Measurements from ENCODE around the gene HIGD2A.
A peak's percentile ranks its signal among the peaks of the same experiment; 100 is the strongest.

HIGD2A gene

GRCh38 chr5:176413709-176414191 lies 25.2 kb downstream of the HIGD2A start:
- in situ Hi-C loops (cut with HindIII; ENCODE audit: low pct_ligation_motif_present, low sequenced_read_pairs) = no loop called here
- no peaks in the 10 kb centered on the region for H3K36me3 ChIP-seq (replicated peaks)
- no peak for TF ChIP-seq CTCF (IDR thresholded peaks at IDR 0.05; ENCODE audit: low read depth, low read length, missing control alignments)

GRCh38 chr5:176414704-176415103 lies 26.2 kb downstream of the HIGD2A start:
- in situ Hi-C loops (cut with HindIII; ENCODE audit: low pct_ligation_motif_present, low sequenced_read_pairs) = no loop called here
- no peak overlapping the region for H3K27ac ChIP-seq
- DNase-seq = no peak

More at GRCh38 chr5:176413709-176414191, 25.2 kb downstream of the HIGD2A start:
- DNase-seq = no peak
- Histone ChIP-seq H3K27ac (no peak overlapping the region), H3K4me3 (ENCODE audit: low read depth, low read length) (no peak overlapping the region), H3K27me3 (replicated peaks) (no peaks in the 10 kb centered on the region)

DNA sequence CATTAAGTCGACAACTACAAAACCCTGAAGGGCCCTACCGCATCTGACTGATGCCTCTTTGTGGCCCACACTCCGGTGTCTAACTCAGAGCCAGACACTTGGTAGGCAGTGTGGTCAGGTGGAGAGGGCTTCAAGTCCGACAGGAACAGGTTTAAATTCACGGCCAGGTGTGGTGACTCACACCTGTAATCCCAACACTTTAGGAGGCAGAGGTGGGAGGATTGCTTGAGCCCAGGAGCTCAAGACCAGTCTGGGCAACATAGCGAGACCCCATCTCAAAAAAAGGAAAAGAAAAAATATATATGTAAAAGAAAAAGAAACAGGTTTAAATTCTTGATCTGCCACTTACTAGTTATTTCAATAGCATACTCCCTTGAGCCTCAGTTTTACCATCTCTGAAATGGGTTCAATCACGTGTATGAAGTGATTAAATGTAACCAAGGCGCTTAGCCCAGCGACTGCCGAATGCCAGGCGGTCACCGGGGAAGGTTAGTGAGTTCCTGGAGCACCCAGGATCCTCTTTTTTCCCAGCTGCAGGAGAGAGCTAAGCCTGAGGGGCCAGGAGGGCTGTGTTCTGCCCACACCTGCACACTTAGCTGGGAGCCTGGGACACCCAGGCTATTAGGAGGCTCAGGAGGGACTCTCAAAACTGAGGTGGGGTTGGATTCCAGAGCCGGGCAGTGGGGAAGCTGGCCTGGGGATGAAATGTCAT lies 26.8 kb downstream of the HIGD2A start:
- Histone ChIP-seq H3K36me3 (replicated peaks) (no peaks in the 10 kb centered on the region), H3K27ac (no peak overlapping the region), H3K27me3 (replicated peaks) (no peaks in the 10 kb centered on the region), H3K4me3 (ENCODE audit: low read depth, low read length) (peak overlapping the region; percentile 73)
- no peak for DNase-seq
- TF ChIP-seq CTCF (IDR thresholded peaks at IDR 0.05; ENCODE audit: low read depth, low read length, missing control alignments) = no peak
- in situ Hi-C loops (cut with HindIII; ENCODE audit: low pct_ligation_motif_present, low sequenced_read_pairs) = no loop called here

More at GRCh38 chr5:176414704-176415103, 26.2 kb downstream of the HIGD2A start:
- no peak for TF ChIP-seq CTCF (IDR thresholded peaks at IDR 0.05; ENCODE audit: low read depth, low read length, missing control alignments)
- Histone ChIP-seq H3K4me3 (ENCODE audit: low read depth, low read length) (no peak overlapping the region), H3K36me3 (replicated peaks) (no peaks in the 10 kb centered on the region), H3K27me3 (replicated peaks) (no peaks in the 10 kb centered on the region)

DNA sequence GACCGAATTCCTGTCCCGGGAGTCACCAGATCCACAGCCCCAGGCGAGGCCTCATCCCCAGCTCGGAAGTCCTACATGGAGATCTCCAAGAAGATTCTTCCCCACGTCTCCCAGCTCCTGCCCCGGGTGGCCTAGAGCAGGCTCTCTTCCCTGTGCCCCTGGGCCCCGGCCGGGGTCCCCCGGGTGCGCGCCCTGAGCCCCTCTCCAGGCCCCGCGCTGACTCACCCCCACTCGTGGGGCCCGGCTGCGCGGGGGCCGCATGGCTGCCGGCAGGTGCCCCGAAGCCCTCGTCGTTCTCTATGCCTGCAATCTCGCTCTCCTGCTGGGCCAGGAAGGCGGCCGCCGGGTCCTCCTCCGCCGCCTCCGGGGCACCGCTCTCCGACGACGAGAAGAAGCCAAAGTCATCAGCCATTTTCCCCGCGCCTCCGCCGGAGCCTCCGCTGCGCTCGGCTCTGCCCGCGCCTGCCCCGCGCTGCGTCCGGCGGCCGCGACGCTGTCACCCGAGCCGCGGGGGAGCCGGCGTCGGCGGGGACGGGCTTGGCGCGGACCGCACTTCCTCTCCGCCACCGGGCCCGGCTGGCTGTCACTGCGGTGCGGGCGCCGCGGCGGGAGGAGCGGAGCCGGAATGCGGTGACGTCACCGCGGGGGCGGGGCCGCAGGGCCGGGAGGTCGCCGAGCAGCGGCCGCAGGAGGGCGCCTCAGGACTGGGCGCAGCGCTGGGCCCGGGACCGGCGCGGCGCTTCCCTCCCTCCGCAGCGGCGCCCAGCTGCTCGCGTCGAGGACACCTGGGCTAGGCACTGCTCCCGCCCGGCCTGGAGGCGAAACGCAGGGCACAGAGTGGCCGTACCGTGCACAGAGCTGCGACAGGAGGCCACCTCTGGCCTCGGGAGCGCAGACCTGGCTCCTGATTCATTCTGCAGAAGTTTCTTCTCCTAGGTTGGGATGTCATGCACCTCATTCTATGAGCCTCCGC lies 27.7 kb downstream of the HIGD2A start, which contains the start of gene CLTB:
TSS of gene CLTB (minus strand) at position 588 of the 973 bp plus-strand sequence. CDS start at position 412, 176 bp downstream.
- peak; percentile 51 for DNase-seq
- TF ChIP-seq CTCF (IDR thresholded peaks at IDR 0.05; ENCODE audit: low read depth, low read length, missing control alignments) = peak; percentile 38
- Histone ChIP-seq H3K27ac (peak within 1 kb of the TSS; percentile 57), H3K36me3 (replicated peaks) (no peaks in the 10 kb centered on the region), H3K4me3 (ENCODE audit: low read depth, low read length) (peak within 1 kb of the TSS; percentile 73), H3K27me3 (replicated peaks) (no peaks in the 10 kb centered on the region)
- in situ Hi-C loops (cut with HindIII; ENCODE audit: low pct_ligation_motif_present, low sequenced_read_pairs) = no loop called here

- DNase-seq = no peak
- TF ChIP-seq CTCF (IDR thresholded peaks at IDR 0.05; ENCODE audit: low read depth, low read length, missing control alignments) = no peak
- no peak overlapping the region for H3K4me3 ChIP-seq (ENCODE audit: low read depth, low read length)
- in situ Hi-C loops (cut with HindIII; ENCODE audit: low pct_ligation_motif_present, low sequenced_read_pairs) = no loop called here
- no peaks in the 10 kb centered on the region for H3K27me3 ChIP-seq (replicated peaks)
- H3K27ac ChIP-seq = no peak overlapping the region
- no peaks in the 10 kb centered on the region for H3K36me3 ChIP-seq (replicated peaks)
These were observed 28.4 kb downstream of the HIGD2A start for GRCh38 chr5:176416965-176417364.

Data from brain microvascular endothelial cell (primary cell).